ENCODE measurements around the gene SORBS2. TPM values are rescaled to one million over a fixed set of nuclear protein-coding genes. Genes with fewer than 3 reads are reported as not detected.

SORBS2 gene
- total and polyA plus RNA-seq, 2 of the 8 experiments (the other 6 are each of a cell fraction or from before 2014, with no cell fraction given), result 73.0 to 87.1 TPM

GRCh38 chr4:185597532-185598188, 214.3 kb downstream of the SORBS2 start (continued):
- TF ChIP-seq JUND (IDR thresholded peaks at IDR 0.05; ENCODE audit: low read length) (peak; percentile 75), SIN3A (conservative IDR thresholded peaks at IDR 0.05 in 1 of 2, IDR thresholded peaks at IDR 0.05 in 1 of 2; ENCODE audit: low read depth in 1 of 2, low read length in 2 of 2) (0 out of 4 replicates have a peak, but pooled peaks of 1 of the 2 experiments have one; percentile 41), TAF1 (IDR thresholded peaks at IDR 0.05; ENCODE audit: low read depth, low read length) (no peak)
